GM12872 (cell line): ENCODE data around the gene HEPN1.

Source experiments
- TF ChIP-seq, protein P1 (sequence below): IDR thresholded peaks from 3 replicates; pipeline ENCODE4 v1.5.1; 2011; ENCODE audit warnings: low read depth, mild to moderate bottlenecking, low read length, moderate library complexity; ENCODE audit not compliant: insufficient read depth

Gene HEPN1

GRCh38 chr11:124916370-124916710, 2.7 kb upstream of the HEPN1 start:
- TF ChIP-seq, protein P1, sequence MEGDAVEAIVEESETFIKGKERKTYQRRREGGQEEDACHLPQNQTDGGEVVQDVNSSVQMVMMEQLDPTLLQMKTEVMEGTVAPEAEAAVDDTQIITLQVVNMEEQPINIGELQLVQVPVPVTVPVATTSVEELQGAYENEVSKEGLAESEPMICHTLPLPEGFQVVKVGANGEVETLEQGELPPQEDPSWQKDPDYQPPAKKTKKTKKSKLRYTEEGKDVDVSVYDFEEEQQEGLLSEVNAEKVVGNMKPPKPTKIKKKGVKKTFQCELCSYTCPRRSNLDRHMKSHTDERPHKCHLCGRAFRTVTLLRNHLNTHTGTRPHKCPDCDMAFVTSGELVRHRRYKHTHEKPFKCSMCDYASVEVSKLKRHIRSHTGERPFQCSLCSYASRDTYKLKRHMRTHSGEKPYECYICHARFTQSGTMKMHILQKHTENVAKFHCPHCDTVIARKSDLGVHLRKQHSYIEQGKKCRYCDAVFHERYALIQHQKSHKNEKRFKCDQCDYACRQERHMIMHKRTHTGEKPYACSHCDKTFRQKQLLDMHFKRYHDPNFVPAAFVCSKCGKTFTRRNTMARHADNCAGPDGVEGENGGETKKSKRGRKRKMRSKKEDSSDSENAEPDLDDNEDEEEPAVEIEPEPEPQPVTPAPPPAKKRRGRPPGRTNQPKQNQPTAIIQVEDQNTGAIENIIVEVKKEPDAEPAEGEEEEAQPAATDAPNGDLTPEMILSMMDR = no peak

GRCh38 chr11:124917115-124917637, 1.9 kb upstream of the HEPN1 start:
- TF ChIP-seq, protein P1 = no peak

GRCh38 chr11:124919898-124920297, 848 bp downstream of the HEPN1 start:
- TF ChIP-seq, protein P1 = no peak

DNA sequence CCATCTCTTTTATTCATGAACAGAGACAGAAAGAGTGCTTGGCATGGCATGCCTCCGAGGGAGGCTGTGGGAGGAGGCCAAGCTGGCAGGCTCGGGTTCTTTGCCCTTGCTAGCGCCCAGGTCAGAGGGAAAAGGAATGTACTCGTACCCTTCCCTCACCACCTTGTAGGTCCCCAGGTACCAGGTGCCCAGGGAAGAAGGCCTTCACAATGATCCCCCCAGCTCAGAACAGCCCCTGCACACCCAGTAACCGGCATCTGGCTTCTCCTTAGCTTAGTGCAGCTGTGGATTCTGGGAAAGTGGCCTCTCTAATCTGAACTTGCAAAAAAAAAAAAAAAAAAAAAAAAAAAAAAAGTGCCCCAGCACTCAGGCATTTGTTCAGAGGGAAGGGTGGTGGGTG, 1.3 kb downstream of the HEPN1 start:
- TF ChIP-seq, protein P1 = no peak

GRCh38 chr11:124920870-124921609, 2.0 kb downstream of the HEPN1 start:
- TF ChIP-seq, protein P1 = no peak

DNA sequence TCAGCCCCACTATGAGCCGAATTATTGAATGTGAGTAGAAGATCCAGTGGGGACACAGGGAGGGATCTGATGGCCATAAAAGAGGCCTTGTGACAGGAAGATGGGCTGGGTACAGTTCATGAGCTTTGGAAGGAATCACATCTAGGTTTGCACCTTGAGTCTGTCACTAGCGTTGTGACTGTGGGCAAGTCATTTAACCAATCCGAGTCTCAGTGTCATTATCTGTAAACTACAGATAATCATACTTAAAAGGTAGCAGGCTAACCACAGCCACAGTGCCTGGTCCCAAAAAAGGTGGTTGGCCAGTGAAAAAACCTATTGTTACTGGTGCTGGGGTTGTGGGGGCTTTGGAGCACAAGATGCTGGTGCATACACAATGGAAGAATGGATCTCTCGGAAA, 3.8 kb downstream of the HEPN1 start:
- TF ChIP-seq, protein P1 = no peak

- TF ChIP-seq, protein P1 = no peak
These were observed 4.2 kb downstream of the HEPN1 start for GRCh38 chr11:124923296-124923695.
